ENCODE data around the gene CA10.

DNA sequence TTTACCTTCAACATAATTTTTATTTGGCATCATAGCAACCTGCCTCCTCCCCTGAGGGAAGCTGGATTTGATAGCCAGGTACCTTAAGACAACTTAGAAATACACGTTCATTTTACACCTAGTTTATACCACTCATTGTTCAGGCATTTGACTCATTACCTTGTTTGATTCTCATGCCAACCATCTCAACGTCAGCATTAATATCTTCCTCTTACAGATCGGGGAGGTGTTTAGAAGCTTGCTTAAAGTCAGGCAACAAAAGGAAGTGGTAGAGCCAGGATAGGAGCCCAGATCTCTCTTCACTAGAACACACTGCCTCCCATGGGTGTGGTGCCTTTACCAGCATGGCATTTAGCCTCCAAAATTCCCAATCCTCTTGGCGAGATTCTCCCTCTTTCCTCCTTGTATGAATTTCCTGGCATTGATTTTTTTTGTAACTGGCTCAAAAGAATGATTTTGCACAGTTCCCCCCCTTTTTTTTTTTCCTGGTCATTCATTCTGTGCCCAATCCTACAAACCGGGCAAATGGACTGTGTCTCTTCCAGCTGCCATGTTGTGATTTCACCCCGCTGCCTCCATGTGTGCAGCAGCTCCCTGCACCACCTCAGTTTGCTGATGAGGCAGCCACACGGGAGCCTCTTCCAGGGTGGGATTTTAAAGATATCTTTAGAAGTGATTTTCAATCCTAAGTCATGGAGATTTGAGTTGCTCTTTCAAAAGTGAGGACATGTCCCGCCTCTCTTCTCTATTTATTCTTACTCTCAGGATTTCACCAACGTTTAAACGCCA, 514.6 kb downstream of the CA10 start:
- TF ChIP-seq YY1 (IDR thresholded peaks at IDR 0.05; ENCODE audit: insufficient read depth, insufficient read length) (no peak), ZNF274 (IDR thresholded peaks at IDR 0.05; ENCODE audit: low read depth, low read length) (no peak), SUZ12 (IDR thresholded peaks at IDR 0.05; ENCODE audit: extremely low read depth, insufficient read depth, insufficient read length) (no peak)
